Left colon (tissue), 2 donors: Measurements from ENCODE around the gene NFIB. TPM values are rescaled to one million over a fixed set of nuclear protein-coding genes. Genes with fewer than 3 reads are reported as not detected.

Source experiments
- ATAC-seq: fragments of 200-7000 bp; cut with Tn5 transposase; one replicate; pipeline ENCODE4 v1.9.1; 2020; ENCODE audit warnings: mild to moderate bottlenecking, moderate library complexity
- DNase-seq, 2 donors: peaks; one replicate each; pipeline ENCODE4 v3.0.0-alpha.2; 2020
- intact Hi-C, 2 donors: fragments of 100-400 bp; cut with DNase I in 1 of 2; cut with micrococcal nuclease in 1 of 2; formaldehyde crosslinking; loops; one replicate each; pipeline versions ENCODE4 v1.11.2 to v1.14.0; 2022; cut with DNase I, micrococcal nuclease
- total RNA-seq, 2 donors: library from RNA; stranded (reverse); fragmentation: NEBNext Ultra II Directional; extraction: Animal tissue kit (Norgen Biotek cat#: 25700); gene quantifications; one replicate each; pipeline ENCODE4 v1.2.1, GENCODE V29; 2021
- donor health status: DM: no; HTN: no; CAD: no.
- donor health status: DM: yes; HTN: yes; CAD: no.

Gene NFIB
- total RNA-seq, 2 donors from 2014 or later, result 45.2 to 74.7 TPM

DNA sequence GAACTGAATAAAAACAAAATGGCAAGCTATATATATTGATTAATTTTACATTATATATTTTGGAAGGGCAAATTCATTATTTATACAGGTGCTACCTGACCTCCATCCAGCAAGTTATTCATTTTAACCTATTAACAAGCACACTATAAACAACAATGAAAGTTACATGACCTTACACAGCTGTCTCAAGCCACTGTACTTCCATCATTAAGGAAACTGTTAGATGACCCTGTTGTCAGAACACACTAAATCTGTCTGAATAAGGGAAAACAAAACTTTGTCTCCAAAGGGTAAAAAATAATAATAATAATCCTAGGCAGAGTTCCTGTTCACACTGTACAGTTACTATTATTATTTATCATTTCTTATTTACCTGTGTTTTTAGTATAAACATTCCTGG is 44.0 kb downstream of the NFIB start:
- ATAC-seq (no peak), DNase-seq (no peak)
- intact Hi-C loops, result no loop called here

DNA sequence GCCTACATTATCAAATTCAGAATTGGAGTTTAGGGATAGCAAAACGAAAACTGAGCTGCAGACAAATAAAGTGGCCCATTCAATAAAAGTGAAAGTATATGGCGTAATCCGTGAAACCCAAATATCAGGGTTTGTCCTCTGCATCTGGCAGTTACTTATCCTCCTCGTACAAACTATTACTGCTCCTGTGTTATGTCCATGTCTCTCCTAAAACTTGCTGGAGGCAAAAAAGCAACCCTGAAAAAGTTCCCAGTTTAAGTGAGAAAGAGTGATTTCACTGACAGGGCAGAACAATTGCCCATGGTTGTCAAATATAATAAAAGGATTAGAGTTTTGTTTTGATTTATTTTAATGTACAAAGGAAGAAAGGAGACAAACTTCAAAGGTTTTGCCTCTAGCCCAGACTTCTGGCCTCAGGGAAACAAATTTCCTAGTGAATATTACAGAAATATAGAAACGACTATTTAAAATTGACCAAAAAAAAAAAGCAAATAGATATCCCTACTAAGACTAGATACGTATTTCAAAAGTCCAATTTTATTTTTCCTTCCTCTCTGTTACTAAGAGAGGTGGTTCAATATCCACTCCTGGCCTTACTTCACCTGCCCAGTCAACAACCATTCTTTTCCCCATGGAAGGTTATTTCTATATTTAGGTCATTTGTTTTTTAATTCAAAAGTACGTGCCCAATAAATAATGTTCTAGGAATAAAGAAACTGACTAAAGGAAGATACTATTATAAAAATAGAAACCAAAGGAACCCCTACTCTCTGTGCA is 50.0 kb downstream of the NFIB start:
- DNase-seq (no peak), ATAC-seq (no peak)
- intact Hi-C loops, result no loop called here

DNA sequence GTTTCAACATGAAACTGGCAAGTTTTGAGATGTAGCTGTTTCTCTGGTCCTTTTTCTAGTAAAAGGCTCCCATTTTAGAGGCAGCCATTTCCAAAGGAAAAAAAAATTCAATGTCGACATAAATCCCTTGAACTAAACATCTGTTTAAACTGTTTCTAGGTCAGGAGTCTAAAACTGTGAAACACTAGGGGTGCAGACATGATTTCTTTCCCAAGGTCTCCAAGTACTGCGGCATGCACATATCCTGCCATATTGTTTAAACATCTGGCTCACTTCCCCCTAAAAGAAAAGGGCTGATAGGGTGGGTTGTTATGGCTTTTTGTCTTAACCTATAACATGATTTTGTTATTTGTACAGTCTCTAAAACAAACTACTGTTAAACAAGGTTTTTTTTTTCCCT is 51.1 kb downstream of the NFIB start:
- ATAC-seq, result no peak
- DNase-seq, result no peak
- intact Hi-C loops, result no loop called here

DNA sequence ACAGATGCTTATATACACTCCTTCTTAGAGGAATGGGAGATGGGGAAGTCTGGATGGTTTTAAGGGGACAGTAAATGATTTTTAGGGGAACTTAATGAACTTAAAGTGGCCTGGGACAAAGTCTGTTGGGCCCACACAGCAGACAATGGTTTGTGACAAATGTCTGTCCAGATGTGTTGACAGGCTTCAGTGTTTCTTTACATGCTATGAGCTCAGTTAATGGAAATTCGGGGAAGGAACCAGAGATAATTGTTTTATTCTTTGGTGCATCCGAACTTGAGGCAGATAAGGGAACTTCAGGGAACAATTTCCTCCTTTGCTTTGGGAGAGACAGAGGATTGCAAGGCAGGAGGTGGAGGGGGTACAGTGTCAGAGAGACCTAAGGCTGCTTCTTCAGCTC is 52.3 kb downstream of the NFIB start:
- DNase-seq (no peak), ATAC-seq (no peak)
- intact Hi-C loops, result no loop called here

DNA sequence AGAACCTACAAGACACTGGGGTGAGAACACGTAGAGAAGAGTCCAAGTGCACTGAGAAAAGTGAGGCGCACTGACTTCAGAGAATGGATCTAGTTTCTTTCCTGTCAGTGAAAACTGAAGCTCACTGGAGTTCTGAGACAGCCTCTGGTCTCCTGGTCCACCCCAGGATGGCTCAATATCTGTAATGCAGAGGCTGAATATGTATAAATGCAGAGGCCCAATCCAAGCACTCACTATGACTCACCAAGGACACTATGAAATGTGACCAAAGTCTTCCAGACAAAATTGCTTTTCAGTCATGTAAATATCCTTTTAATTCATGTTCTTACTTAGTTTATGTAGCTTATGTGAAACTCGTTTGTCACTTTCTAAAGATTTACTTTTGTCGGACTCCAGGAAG is 53.8 kb downstream of the NFIB start:
- intact Hi-C loops, result no loop called here
- DNase-seq (no peak), ATAC-seq (peak; percentile 73)

DNA sequence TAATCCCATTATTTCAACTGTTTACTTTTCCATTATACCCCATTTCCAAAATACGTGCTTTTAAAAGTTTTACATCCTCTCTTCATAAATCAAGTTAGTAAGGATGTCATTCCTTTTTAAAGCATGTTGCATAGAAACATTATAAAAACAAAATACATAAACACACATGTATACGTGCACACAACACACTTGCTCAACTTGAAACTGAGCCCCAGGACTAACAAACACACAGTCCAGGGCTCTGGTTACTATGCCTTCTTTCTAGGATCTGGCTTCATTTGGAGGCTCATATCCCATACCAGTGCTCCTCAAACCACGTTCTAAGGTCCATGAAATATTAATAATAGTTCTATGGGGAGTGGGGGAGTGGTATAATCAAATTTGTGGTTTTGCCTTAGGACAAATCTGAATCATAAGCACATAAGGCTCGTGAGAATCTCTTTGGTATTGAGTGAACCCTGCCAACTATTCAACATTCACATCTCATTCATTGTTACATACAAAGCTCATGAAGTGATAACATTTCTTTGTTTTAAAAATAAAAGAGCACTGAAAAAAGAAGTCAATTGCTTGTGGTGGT is 55.2 kb downstream of the NFIB start:
- no peak for ATAC-seq
- intact Hi-C loops, result no loop called here
- no peak for DNase-seq

DNA sequence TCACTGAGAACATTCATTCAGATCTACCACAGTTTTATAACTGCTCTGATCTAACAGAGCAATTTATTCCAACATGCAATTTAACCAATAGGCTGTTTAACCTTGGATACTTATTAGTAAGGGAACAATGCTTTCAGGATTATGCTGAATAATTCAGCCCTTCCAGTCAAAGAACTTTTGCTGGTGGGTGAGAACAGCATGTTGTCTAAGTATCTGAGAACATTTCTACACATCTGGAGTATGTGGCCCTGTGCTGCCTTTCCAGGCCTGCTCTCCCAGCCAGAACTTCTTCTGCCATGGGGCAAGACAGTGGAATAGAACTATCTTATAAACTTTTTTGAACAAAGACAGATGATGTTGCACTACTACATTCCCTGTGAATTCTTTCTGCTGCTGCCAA is 55.8 kb downstream of the NFIB start:
- ATAC-seq (no peak), DNase-seq (no peak)
- intact Hi-C loops, result no loop called here

DNA sequence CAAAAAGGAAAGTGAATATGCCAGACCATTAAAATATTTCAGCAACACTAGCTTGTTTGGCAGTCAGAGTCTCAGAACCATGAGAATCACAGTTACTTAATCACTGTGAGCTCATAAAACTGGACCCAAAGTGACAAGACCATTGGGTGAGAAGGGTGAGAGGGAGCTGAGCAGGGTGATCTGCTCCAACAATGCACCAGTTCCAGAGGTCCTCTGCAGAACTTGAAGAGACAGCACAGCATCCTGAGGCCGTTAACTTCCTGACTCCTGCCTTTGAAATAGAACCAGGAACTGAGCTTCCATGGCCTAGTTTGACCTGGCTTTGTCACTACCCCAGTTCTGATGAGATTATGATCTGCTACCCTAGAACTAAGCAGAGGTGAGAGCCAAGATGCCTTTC is 57.4 kb downstream of the NFIB start:
- no peak for ATAC-seq
- DNase-seq, result no peak
- intact Hi-C loops, result no loop called here

DNA sequence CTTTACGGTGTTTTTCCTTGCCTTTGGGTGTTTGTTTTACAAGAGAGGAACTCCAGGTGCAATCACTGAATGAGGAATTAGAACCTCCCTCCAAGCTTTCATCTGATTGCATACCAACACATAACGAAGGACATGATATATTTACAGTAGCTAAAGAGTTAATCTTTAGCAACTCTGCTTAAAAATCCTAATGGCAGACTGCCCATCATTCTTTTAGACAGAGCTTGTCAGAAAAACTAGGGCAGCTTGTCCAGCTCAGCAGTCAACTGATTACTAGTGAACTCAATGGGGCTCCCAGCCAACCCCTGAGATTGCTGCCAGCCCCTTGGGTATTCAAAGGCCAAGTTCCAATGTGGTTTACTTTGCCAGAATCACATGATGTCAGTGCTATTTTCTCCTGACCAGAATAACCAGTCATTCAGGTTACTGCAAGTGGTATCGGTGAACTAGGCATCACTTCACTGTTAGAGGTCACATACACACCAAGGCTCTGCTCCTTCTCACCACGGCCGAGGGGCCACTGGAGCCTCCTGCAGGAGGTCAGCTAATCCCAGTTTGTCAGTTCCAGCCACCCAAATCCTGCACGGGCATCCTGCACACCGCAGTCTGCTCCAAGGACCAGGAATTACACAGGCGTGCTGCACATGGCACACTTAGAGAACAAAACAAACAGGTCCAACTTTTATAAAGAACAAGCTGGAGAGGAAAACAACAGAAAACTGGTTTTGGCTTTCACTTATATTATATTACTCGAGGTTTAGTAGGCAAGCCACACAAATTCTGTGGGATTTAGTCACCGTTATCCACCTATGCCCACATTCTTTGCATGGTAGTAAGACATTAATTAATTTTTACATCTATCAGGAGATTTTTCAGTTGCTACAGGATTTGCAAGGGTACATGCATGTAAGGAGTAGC is 62.5 kb downstream of the NFIB start:
- intact Hi-C loops, result no loop called here
- ATAC-seq, result peak; percentile 98
- DNase-seq, result peak; percentile 70 to 78

DNA sequence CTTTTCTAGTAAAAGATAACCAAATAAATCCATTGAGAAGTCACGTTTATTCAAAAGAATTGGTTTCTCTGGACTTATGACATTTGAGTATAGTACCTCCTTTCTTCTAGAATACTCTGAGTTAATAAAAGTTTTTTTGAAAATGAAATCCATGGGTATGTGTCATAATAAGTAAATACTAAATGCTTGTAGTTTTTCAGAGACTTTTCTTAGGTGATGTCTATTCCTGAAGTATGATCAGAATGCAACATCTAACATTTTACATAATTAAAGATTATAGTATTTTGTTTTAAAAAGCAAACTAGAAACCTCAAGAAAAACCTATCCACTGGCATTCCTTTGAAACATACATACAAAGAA is 63.2 kb downstream of the NFIB start:
- intact Hi-C loops, result no loop called here
- no peak for ATAC-seq
- DNase-seq, result no peak

DNA sequence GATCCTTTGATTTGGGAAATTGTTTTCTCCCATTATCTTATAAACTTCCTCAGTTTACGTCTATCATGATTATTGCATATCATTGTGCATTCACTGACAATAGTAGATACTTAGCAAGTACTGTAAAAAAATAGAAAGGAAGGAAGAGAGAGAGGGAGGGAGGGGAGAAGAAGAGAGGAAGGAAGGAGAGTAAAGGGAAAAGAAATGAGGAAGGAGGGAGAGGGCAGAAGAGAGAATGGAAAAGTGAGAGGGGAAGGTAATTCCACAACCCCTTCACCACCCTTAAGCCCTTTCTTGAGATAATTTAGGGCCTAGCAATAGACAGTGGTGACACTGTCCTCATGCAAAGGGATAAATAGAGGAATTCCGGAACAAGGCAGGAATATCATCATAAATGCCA is 64.4 kb downstream of the NFIB start:
- no peak for DNase-seq
- intact Hi-C loops, result no loop called here
- no peak for ATAC-seq

DNA sequence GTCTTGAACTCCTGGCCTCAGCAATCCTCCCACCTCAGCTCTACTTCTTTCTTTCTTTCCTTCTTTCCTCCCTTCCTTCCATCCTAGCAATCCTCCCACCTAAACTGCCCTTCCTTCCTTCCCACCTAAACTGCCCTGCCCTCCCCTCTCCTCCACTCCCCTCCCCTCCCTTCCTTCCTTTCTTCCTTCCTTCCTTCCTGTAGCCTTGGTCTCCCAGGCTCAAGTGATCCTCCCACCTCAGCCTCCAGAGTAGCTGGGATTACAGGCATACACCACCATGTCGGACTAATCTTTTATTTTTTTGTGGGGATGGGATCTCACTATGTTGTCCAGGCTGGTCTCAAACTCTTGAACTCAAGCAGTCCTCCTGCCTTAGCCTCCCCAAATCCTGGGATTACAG is 65.8 kb downstream of the NFIB start:
- no peak for DNase-seq
- intact Hi-C loops, result no loop called here
- ATAC-seq, result no peak

DNA sequence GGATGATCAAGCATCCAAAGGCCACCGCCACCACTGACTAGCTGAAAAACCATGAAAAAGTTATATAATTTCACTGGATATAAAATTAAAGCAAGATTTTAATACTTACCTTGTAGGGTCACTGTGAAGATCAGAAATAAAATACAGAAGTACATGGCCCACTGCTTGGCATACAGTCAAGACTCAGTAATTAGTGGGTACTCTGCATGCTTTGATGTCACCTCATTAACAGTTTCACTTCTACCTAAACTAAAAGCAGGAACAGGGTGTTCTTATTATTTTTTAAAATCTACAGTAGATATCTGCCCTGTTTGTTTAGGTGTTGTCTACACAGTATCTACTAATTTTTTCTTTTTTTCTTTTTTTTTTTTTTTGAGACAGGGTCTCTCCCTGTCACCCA is 66.4 kb downstream of the NFIB start:
- intact Hi-C loops, result no loop called here
- DNase-seq, result no peak
- ATAC-seq, result no peak

DNA sequence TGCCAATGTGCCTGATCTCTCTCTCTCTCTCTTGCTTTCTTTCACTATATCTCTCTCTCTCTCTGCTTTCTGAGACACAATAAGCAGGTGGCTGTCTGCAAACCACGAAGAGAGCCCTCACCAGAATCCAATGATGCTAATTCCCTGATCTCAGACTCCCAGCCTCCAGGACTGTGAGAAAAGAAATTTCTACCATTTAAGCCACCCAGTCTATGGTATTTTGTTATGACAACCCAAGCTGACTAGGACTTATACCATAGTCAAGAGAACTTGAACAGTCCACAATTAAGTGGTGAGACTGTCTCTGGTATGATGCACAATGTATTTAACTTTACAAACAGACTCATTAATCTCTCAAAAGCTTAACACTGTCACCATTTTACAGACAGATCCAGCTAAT is 67.0 kb downstream of the NFIB start:
- intact Hi-C loops, result no loop called here
- ATAC-seq, result no peak
- DNase-seq, result no peak

DNA sequence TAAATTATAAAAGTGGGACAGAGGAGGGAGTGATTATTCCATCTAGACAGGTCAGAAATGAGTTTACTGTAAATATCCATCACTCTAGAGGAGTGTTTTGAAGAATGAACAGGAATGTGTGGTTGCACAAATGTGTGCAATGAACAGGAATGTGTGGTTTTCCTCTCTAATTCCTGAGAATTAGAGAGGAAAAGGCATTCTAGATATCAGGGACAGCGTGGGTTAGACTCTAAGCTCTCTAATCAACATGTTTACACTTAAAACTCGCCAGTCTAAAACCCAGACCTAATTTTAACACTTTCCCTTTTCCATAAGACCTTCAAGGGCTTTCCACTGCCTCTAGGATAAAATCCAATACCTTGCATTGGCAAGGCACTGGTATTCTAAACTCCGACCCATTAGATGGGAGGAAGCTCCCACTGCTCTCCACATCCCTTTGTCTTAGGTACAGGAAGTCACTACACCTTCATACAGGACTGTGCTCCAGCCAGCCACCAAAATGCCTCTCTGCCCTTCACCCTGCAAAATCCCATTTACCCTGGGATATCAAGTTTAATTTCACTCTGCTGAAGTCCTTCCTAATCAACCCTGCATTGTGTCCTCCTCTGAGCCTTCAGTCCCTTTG is 67.9 kb downstream of the NFIB start:
- intact Hi-C loops, result no loop called here
- DNase-seq (no peak), ATAC-seq (no peak)

DNA sequence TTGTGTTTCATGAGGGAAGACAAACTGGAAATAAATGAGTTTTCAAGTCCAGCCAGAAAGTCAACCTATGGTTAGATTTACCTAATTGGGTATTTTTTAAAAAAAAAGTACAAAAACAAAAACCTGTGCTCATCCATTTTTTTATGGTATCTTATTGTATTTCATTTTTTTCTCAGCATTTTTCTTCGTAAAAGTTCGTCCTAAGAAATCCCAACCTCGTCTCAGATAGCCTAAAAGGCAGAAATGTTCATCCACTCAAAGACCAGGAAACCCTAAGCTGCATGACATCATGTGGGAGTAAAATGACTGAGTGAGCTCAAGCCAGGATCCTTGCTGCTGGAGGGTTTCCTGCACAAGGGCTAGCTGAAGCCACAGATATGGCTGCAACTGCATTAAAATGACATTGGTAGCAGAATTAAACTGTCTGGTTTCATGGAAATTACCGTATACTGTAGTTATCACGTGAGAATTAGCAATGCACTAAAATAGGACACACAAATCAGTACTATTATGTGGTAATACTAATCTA is 70.4 kb downstream of the NFIB start:
- ATAC-seq (no peak), DNase-seq (no peak)
- intact Hi-C loops, result no loop called here

DNA sequence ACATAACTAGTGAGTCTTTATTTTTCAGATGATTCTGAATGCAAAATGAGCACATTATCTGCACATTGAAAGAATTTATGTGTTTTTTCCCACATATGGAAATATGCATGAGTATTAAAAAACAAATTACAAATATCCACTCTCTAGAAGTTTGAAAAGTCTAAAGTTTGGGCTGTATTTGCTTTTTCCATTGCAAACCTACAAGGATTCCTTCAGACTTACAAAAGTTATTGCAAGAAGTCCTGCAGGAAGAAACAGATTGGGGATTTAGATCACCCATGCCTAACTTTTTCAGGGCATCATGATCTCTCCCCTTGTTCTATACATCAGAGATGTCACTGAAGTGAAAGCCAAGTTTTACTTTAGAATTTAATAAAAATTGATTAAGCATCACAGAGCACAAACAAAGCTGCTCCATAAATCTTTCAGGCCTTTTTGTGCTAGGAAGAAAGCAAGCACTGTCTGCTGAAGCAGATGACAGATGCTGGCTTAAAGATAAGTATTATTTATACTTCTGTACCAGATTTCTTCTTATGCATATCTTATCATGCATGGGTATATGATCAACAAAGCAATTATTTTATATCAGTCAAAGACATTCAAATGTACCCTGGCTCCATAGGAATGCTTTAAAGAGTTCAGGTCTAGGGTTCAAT is 71.7 kb downstream of the NFIB start:
- no peak for DNase-seq
- no peak for ATAC-seq
- intact Hi-C loops, result no loop called here

DNA sequence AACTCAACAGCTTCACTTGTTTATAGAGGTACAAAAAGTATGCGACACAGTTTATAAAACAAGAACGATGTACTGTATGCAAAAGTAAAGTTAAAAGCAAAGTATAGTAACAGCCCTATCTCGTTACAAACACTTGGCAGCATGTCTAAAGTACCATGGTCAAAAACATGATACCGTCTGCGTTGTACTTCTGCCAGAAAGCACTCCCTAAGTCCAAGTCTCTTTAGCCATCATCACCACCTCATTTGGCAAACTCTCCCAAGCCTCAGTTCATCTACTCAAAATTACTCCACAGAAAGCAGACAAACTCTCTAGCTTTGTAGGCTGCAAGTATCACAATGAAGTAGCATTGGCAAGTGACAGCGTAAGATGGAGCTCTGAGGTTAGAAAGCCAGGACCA is 73.4 kb downstream of the NFIB start:
- DNase-seq, result no peak
- intact Hi-C loops, result no loop called here
- ATAC-seq, result no peak

DNA sequence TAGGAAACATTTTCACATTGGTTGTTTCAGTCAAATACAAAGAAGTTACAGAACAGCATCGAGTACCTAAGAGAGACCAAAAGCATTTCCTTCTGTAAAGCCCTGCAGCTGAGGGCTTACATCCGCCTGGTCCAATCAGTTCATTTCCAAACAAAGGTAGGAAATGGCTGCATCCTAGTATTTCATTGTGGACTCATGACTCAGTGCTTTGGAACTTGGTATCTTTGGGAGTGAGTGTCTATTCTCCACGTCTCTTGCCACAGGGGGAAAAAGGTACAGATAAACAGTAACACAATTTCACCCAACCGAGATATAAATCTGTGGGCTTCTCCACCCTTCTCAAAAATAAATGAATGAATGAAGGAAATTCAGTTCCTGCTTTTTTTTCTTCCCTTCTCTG is 75.4 kb downstream of the NFIB start:
- ATAC-seq (peak; percentile 48), DNase-seq (no peak)
- intact Hi-C loops, result no loop called here
